HG02943 (cell line): Measurements from ENCODE around the gene C12orf56.
"Not testable (repeated sequence)": the region's sequence is repeated elsewhere in the genome, so short reads cannot be mapped to it uniquely, and the experiment has no call there.

Experiments used
- ATAC-seq: cut with Tn5 transposase; IDR thresholded peaks from one replicate; pipeline ENCODE4 v1.9.1; 2021; ENCODE audit warnings: mild to moderate bottlenecking, low read depth, moderate library complexity; ENCODE audit not compliant: unreplicated experiment

Gene C12orf56

DNA sequence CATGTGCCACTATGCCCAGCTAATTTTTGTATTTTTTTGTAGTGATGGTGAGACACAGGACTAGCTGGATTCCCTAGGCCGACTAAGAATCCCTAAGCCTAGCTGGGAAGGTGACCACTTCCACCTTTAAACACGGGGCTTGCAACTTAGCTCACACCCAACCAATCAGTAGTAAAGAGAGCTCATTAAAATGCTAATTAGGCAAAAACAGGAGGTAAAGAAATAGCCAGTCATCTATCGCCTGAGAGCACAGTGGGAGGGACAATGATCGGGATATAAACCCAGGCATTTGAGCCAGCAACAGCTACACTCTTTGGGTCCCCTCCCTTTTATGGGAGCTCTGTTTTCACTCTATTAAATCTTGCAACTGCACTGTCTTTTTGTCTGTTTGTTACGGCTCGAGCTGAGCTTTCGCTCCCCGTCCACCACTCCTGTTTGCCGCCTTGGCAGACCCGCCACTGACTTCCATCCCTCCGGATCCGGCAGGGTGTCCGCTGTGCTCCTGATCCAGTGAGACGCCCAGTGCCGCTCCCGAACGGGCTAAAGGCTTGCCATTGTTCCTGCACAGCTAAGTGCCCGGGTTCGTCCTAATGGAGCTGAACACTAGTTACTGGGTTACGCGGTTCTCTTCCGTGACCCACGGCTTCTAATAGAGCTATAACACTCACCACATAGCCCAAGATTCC lies 70.9 kb downstream of the C12orf56 start:
- not testable (repeated sequence) for ATAC-seq

DNA sequence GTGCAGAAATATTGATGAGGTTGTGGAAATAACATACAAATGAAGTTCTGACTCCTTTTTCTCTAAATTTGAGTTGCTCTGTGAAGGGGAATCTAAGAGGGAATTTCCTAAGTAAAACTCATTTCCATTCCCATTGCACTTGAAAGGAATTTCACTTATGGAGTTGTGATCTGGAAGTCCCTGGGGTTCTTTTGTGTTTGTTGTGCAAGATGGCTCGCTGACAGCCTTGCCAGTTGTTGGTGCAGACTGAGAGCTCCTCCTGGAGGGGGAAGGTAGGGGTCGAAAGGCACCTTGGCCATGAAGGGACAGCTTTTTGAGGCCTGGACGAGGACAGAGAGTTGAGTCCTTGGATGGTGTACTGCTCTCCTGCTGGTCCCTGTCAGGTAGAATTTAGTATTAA lies 72.0 kb downstream of the C12orf56 start:
- ATAC-seq: no peak

DNA sequence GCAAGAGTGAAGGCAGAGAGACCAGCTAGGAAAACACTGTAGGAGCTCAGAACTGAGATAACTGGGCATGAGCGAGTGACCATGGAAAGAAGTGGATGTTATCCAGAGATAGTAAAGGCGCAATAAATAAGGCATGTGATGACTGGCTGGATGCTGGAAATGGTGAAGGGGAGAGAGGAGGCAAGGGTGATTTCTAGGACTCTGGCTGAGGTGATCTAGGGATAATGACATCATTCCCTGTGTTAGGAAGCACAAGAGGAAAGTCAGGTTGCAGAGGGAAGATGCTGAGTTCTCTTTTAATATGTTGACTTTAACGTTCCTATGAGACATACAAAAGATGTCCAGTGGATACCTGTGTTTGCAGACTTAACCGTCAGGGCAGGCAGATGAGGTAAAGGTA lies 78.7 kb downstream of the C12orf56 start:
- ATAC-seq: no peak

DNA sequence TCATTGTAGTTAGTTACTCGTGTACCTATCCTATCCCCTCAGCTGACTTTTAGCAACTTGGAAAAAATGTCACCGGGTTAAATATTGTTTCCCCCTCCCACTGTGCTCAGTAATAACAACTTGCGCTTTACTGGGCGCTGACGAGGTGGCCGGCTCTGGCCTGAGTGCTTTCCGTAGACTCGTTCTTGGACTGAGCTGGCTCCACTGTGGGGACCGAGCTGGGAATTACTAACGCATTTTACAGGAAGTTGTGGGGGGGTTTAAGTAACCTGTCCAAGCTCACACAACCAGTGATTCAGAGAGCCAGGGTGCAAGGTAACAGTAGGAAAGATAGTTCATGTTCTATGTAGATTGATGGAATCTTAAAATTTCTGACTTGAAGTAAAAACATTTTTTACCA lies 86.0 kb downstream of the C12orf56 start:
- ATAC-seq: no peak

DNA sequence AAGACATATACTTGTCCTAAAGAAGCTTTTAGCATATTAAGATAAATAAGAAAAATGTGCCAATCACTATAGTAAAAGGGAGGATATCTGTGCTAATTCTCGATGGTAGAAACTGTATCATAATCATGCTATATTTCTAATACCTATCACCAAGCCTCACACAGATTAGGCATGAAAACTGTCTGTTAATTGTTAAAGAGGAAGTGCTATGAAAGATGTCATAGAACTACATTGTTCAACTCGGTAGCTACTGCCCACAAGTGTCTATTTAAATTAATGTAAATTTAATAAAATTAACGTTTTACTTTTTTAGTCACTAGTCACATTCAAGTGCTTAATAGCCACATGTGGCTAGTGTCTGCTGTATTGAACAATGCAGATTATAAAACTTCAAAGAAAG lies 90.9 kb downstream of the C12orf56 start:
- ATAC-seq: no peak

DNA sequence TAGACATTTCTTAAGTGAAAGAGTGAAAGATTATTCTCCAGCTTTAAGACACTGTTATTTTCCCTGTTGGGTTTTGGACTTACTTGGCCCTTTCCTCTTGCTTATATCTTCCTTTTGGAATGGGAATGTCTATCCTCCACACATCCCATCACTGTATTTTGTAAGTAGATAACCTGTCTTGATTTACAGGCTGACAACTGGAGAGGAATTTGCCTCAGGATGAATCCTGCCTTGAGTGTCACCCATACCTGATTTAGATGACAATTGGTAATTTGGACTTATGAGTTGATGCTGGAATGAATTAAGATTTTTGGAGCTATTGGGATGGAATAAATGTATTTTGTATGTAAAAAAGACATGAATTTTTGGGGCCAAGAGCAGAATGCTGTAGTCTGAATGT lies 94.3 kb downstream of the C12orf56 start:
- ATAC-seq: no peak

DNA sequence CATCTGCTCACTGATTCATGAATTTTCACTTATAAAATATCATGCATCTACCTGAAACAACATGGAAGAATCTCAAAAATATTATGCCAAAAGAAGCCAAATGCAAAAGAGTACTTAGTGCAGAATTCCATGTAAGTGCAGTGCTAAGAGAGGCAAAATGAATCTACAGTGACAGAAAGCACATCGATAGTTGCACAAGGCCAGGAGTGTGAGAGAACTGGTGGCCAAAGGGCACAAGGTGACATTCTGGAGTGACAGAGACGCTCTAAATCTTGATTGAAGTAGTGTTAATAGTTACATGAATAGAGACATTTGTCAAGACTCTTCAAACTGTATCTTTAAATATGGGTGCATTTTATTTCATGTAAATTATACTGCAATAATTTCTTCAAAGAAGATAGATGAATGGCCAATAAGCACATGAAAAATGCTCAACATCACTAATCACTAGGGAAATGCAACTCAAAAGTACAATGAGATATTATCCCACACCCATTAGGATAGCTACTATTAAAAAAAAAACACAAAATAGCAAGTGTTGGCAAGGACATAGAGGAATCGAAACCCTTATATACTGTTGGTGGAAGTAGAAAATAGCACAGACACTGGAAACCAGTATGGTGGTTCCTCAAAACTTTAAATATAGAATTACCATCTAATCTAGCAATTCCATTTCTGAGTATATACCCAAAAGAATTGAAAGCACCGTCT lies 96.7 kb downstream of the C12orf56 start:
- ATAC-seq: no peak

DNA sequence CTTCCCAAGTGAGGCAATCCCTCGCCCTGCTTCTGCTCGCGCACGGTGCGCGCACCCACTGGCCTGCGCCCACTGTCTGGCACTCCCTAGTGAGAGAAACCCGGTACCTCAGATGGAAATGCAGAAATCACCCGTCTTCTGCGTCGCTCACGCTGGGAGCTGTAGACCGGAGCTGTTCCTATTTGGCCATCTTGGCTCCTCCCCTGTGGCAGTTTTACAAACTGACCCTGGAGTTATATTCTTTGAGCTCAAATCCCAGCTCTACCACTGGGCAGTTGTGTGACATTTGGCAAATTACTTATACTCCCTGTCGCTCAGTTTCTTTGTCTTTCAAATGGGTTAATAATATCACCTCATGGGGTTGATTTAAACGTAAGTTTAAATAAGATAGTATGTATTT lies 97.4 kb downstream of the C12orf56 start:
- ATAC-seq: not testable (repeated sequence)

DNA sequence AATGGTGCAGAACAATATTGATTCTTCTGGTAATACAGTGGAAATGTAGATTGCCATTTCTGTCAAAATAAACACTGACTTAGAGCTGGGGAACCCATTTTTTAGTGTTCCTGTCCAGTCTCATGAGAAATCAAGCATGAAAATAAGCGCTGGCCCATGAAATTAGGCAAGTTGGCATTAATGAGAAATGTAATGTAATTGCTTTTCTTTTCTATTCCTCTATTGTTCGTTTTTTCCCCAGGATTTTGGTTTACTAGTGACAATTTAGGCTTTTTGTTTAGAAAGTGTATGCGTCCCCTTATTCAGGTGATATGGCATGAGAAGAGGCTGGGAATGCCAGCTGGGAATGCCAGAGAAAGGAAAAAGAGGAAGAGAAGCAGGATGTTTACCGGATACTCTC lies 104.0 kb downstream of the C12orf56 start:
- ATAC-seq: no peak

DNA sequence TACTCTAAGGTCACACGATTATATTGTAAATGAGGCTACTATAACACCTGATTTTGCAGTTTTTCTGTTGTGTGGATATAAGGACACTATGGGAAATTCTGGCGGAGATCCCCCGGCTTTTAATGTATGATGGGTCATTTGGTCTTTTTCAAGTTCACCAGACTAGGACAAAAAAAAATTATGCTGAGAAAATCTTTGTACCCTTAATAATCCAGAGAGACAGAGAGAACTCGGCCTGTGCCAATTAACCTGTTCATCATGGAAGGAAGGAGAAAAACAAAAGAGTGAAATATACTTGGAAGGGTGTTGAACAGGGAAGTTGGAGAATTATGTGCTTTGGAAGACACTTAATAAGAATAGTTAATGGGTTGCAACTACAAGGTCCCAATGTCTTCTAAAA lies 106.3 kb downstream of the C12orf56 start:
- ATAC-seq: no peak

DNA sequence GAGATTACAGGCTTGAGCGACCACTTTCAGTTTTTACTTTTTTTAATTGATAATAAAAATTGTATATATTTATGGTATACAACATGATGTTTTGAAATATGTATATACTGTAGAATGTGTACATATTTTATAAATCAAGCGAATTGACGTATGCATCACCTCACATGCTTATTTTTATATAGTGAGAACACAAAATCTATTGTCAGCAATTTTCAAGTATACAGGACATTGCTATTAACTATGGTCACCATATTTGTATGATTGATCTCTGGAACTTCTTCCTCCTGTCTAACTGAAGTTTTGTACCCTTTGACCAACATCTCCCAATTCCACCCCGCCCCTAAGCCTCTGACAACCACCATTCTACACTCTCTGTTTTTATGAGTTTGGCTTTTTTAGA lies 112.1 kb downstream of the C12orf56 start:
- no peak for ATAC-seq

DNA sequence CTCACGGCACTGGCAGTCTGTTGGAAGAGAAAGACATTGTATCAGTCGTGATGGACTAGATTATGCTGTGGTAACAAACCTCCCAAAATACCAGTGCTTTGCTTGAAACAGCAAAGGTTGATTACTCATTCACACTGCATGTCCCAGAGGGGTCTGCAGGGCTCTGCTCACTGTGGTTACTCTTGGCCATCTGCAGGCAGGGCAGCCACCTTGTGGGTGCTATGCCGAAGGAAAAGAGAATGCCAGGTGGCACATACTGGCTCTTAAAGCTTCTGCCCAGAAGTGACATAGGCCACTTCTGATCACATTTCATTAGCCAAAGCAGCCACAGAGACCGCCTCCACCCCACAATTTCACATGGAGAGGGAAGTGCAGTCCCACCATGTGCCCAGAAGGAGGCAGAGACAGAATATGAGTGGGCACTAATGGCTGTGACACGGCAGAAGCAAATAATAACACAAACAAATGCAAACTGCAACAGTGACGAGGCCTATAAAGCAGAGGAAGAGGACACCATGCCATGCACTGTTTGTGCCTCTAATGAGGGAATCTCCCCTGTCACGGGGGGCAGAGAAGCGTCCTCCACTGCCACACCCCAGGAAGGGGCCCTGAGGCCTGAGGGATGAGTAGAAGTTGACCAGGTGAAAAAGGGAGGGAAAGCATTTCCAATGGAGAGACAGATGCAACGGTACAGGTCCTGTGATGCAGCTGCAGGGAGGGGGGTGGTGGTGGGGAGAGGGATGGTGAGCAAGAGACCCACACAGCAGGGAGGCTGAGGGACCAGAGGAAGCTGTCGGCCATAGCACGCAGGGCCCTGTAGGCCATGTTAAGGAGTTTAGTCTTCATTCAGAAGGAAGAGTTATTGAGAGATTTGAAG lies 116.8 kb downstream of the C12orf56 start:
- no peak for ATAC-seq

DNA sequence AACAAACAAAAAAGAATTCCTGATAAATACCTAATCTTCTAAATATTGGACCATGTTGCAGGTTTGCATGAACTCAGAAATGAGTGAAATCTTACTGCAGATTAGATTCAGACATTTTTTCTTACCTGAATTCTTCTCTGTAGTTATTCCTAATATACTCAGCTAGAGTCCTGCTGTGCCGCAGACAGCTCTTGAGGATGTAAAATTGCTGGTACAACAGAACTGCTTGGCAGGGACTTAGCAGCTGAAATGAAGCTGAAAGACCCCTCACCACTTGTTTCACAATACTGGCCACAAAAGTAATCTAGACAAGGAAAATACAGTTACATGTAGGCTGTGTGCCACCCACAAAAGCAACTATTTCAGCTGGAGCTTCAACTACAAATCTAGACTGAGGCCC lies 120.1 kb downstream of the C12orf56 start:
- no peak for ATAC-seq

DNA sequence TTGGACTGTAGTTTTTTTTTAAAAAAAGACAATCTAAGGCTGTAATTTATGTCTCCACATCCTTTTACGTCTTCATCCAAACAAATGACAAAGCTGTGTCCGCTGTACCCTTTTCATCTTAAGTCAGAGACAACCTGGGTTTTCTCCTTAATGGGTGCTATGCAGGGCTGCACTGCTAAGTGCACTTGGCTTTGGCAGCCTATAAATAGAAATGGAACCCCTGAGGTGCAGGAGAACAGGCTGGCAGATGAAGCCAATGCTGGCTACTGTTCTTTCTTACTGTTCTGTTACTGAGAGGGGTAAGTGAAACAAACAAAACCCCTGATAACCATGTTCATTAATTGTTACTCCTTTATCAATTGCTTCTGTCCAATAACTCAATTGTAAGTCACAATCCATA lies 121.4 kb downstream of the C12orf56 start:
- no peak for ATAC-seq

DNA sequence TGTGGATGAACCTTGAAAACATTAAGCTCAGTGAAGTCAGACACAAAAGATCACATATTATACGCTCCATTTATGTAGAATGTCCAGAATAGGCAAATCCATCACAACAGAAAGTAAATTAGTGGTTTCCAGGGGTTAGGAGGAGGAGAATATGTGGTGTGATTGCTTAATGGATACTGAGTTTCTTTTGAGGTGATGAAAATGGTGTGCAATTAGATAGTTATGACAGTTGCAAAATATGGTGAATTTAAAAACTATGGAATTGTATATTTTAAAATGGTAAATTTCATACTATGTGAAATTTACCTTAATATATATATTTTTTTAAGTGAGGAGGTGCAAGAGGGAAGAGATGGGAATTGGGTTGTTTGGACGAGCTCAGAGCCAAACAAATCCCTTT lies 122.1 kb downstream of the C12orf56 start:
- ATAC-seq: no peak

DNA sequence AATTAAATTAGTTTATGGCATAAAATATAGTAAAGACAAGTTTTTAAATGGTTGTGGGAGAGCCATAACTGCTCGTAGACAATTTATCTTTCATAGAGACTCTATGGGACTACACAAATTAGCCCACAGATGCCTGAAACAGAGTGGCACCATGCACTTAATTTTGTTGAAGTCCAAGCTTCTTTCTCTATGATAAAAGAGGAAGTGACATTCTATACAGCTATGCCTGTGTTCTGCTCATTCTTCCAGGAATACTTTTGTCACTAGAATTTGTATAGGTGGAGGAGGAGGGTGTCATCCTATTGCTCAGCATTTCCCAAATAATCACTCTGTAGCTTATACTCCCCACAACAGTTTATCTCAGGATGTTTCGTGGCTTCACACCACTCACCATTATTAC lies 124.7 kb downstream of the C12orf56 start:
- ATAC-seq: no peak

DNA sequence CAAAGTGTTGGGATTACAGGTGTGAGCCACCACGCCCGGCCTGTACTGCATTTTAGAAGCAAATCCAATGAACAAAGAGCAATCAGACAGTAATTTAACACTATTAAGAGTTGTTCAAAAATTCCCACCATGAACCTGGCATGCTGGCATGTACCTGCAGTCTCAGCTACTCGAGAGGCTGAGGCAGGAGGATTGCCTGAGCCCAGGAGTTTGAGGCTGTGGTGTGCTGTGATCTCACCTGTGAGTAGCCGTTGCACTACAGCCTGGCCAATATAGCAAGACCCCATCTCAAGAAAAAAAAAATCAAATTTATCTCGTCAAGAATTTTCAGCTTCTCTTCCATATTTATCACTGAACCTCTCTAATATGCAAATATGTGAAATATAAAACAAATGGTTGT lies 128.7 kb downstream of the C12orf56 start:
- ATAC-seq: no peak

DNA sequence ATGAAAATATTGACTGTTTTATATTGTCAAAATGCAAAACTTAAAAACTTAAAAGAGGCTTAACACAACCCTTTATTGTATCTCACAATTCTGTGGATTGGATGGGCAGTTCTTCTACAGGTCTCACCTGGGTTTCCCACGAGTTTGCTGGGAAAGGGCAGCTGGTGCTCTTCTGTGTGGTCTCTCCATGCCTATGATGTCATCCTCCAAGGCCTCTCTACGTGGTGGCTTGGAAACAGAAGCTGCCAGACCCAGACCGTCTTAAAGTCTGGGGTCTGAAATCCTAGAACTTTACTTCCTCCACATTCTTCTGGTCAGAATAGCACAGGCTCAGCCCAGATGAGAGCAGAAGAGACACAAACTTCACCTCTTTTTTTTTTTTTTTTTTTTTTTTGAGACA lies 132.0 kb downstream of the C12orf56 start:
- ATAC-seq: no peak

DNA sequence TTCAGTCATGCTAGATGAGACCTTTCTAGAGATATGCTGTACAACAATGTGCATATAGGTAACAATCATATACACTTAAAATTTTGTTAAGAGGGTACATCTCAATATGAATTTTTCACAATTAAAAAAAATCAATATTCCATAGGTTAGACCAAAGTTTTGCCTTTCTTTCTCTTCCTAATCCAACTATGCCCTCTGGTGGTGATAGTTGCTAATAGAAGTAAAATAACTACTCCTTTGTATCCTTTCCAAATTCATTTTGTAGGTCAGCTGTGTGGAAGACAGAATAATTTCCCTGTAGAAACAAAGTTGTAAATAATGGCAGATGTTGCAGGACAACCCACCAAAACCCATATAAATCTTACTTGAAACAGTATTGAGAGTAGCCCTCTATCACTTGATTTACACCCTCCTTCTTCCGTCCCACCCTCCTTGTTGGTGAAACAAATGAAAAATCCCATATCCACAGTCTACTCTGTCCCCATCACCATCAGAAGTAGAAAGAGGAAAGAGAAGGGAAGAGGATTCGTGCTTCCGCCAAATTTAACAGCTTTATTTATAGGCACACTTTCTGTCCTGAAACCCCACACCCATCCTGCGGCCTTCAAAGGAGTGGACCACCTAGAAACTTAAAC lies 134.3 kb downstream of the C12orf56 start:
- no peak for ATAC-seq

DNA sequence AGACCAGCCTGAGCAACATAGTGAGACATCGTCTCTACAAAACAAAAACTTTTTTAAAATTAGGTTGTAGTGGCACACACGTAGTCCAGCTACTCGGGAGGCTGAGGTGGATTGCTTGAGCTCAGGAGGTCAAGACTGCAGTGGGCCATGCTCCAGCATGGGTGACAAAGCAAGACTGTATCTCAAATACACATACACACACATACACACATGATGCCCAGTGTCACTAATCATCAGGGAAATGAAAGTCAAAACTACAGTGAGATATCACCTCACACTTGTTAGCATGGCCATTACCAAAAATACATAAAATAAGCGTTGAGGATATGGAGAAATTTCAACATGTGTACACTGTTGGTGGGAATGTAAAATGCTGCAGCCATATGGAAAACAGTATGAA lies 135.3 kb downstream of the C12orf56 start:
- no peak for ATAC-seq

DNA sequence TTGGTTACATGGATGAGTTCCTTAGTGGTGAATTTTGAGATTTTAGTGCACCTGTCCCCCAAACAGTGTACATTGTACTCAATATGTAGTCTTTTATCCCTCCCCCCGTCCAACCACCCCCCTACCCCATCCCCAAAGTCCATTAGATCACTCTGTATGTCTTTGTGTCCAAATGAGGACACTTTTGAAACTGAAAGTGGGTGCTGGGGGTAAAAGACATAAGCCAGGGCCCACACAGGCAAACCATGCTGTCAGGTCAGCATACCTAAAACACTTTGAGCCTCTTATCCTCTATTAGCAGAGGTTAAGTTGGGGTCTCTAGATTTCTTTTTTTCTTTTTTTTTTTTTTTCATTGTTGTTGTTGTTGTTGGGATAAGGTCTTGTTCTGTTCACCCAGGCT lies 137.2 kb downstream of the C12orf56 start:
- ATAC-seq: no peak
